ENCODE results near the gene CHRNA1. TPM values are rescaled to one million over a fixed set of nuclear protein-coding genes. Genes with fewer than 3 reads are reported as not detected.
A peak's percentile ranks its signal among the peaks of the same experiment; 100 is the strongest.

CHRNA1 gene
- total RNA-seq, 1 experiment from 2014 or later = not detected

GRCh38 chr2:174788291-174788929 is 24.1 kb upstream of the CHRNA1 start:
- Histone ChIP-seq H2BK20ac (ENCODE audit: low read depth, low read length, poor library complexity, severe bottlenecking) (no peak overlapping the region), H2AFZ (ENCODE audit: low read length) (no peak overlapping the region), H2BK120ac (ENCODE audit: low read depth, low read length, poor library complexity, severe bottlenecking) (peak overlapping the region; percentile 19), H3K14ac (ENCODE audit: insufficient read depth, low read length) (no peak overlapping the region), H4K91ac (ENCODE audit: insufficient read length, low read depth, low read length) (no peak overlapping the region), H3K27ac (ENCODE audit: insufficient read length, low read depth, low read length) (peak overlapping the region; percentile 69), H3K4ac (ENCODE audit: low read depth, low read length) (no peak overlapping the region), H3K9me3 (ENCODE audit: control insufficient read depth, low read depth, low read length) (no peaks in the 10 kb centered on the region), H3K9ac (ENCODE audit: extremely low read depth, insufficient read length, low read length) (no peak overlapping the region), H3K18ac (ENCODE audit: insufficient read length, low read depth, low read length) (peak overlapping the region; percentile 12), H2BK5ac (ENCODE audit: insufficient read length, low read length) (no peak overlapping the region), H3K23ac (ENCODE audit: insufficient read length, low read depth, low read length) (no peak overlapping the region), H4K5ac (ENCODE audit: insufficient read length, low read depth, low read length) (no peak overlapping the region), H3K56ac (ENCODE audit: insufficient read length, low read depth, low read length) (no peak overlapping the region), H4K8ac (replicated peaks; ENCODE audit: insufficient read length, low read depth, low read length) (no peak overlapping the region), H3K79me2 (ENCODE audit: insufficient read depth, low read length) (no peaks in the 10 kb centered on the region), H2AK5ac (ENCODE audit: insufficient read length, low read length) (no peak overlapping the region), H3K27me3 (ENCODE audit: insufficient read depth, low read length) (no peaks in the 10 kb centered on the region), H3K4me1 (ENCODE audit: insufficient read depth, low read length) (peaks cover 20% of the 10 kb centered on the region; the same call in 1 of the 2 replicates), H4K20me1 (ENCODE audit: control insufficient read depth, insufficient read depth, insufficient read length) (no peaks in the 10 kb centered on the region), H2BK15ac (ENCODE audit: low read depth, low read length) (no peak overlapping the region), H3T11ph (ENCODE audit: low read length) (no peak overlapping the region), H2BK12ac (ENCODE audit: insufficient read length, low read depth, low read length) (no peak overlapping the region), H3K23me2 (ENCODE audit: insufficient read length, low read depth, low read length, poor library complexity, severe bottlenecking) (no peaks in the 10 kb centered on the region), H3K79me1 (ENCODE audit: insufficient read depth, low read depth, low read length, poor library complexity, severe bottlenecking) (no peaks in the 10 kb centered on the region), H3K4me2 (ENCODE audit: insufficient read depth, insufficient read length, low read length) (no peak overlapping the region)
- Mint-ChIP-seq H3K4me1 (peaks cover 69 to 71% of the 10 kb centered on the region in 2 experiments), H3K4me3 (peak overlapping the region; percentile 14 to 28; a peak in 2 of 5 replicates), H3K27ac (peak overlapping the region; percentile 93 to 96 (median 96)), H3K27me3 (ENCODE audit: low read depth) (no peaks in the 10 kb centered on the region), H3K36me3 (ENCODE audit: insufficient read depth in 1 of 3, low read depth in 3 of 3) (peaks cover 0 to 5% (median 0%) of the 10 kb centered on the region in 3 experiments; a peak in 4 of 7 replicates), H3K9me3 (peaks cover 0 to 3% of the 10 kb centered on the region in 2 experiments; a peak in 1 of 5 replicates)
- DNase-seq = peak; percentile 88
- no CpG with 5 or more reads among the region's 15 CpGs for WGBS (ENCODE audit: extremely low coverage, insufficient read length, low lambda C conversion rate)
- TF ChIP-seq, protein P1, sequence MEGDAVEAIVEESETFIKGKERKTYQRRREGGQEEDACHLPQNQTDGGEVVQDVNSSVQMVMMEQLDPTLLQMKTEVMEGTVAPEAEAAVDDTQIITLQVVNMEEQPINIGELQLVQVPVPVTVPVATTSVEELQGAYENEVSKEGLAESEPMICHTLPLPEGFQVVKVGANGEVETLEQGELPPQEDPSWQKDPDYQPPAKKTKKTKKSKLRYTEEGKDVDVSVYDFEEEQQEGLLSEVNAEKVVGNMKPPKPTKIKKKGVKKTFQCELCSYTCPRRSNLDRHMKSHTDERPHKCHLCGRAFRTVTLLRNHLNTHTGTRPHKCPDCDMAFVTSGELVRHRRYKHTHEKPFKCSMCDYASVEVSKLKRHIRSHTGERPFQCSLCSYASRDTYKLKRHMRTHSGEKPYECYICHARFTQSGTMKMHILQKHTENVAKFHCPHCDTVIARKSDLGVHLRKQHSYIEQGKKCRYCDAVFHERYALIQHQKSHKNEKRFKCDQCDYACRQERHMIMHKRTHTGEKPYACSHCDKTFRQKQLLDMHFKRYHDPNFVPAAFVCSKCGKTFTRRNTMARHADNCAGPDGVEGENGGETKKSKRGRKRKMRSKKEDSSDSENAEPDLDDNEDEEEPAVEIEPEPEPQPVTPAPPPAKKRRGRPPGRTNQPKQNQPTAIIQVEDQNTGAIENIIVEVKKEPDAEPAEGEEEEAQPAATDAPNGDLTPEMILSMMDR (conservative IDR thresholded peaks at IDR 0.05) = no peak

Measured in H9 (cell line).